Prostate gland (tissue), 2 donors: Measurements from ENCODE around the gene RAI1.

Source experiments
- CTCF ChIP-seq, 4 experiments: fragments of 200-600 bp in 2 of 4; fragments of 450-650 bp in 2 of 4; sonication (generic) in 2 of 4; IDR thresholded peaks; 1 replicate in 3 of 4; 2 replicates in 1 of 4; pipeline ENCODE4 v1.5.1; 2016 to 2019; ENCODE audit warnings: antibody characterized with exemption in 4 of 4, mild to moderate bottlenecking in 2 of 4, moderate library complexity in 2 of 4
- POLR2A ChIP-seq: fragments of 450-650 bp; IDR thresholded peaks from one replicate; pipeline ENCODE4 v1.6.1; 2016; ENCODE audit warnings: antibody characterized with exemption, mild to moderate bottlenecking
- POLR2AphosphoS5 ChIP-seq: sonication (generic); formaldehyde crosslinking; IDR thresholded peaks from one replicate; pipeline ENCODE4 v1.6.1; 2017; ENCODE audit warnings: antibody characterized with exemption

GRCh38 chr17:17736205-17737183, 55.2 kb downstream of the RAI1 start:
- TF ChIP-seq CTCF (IDR thresholded peaks at IDR 0.05) (no peak), POLR2AphosphoS5 (no peak), POLR2A (no peak)
